GM13977 (cell line): ENCODE measurements around the gene DNAH1.
A peak's percentile ranks its signal among the peaks of the same experiment; 100 is the strongest.
"Not testable (repeated sequence)": the region's sequence is repeated elsewhere in the genome, so short reads cannot be mapped to it uniquely, and the experiment has no call there.

ENCODE experiments used
- DNase-seq: peaks from one replicate; pipeline ENCODE4 v3.0.0; 2012; ENCODE audit warnings: low spot score
- CTCF ChIP-seq: IDR thresholded peaks from 2 replicates; pipeline ENCODE4 v1.5.1; 2012; ENCODE audit warnings: mild to moderate bottlenecking, control low read depth; ENCODE audit not compliant: insufficient read depth; ENCODE audit errors: extremely low read depth, missing control alignments
- in situ Hi-C: fragments of 300-500 bp; cut with MboI; formaldehyde crosslinking; loops from one replicate; pipeline ENCODE4 v1.12.0; 2022; ENCODE audit warnings: low sequenced_read_pairs, low pct_unique_long_range_greater_than_20kb, mixed read lengths, inconsistent platforms; ENCODE audit not compliant: unreplicated experiment

The DNAH1 gene

DNA sequence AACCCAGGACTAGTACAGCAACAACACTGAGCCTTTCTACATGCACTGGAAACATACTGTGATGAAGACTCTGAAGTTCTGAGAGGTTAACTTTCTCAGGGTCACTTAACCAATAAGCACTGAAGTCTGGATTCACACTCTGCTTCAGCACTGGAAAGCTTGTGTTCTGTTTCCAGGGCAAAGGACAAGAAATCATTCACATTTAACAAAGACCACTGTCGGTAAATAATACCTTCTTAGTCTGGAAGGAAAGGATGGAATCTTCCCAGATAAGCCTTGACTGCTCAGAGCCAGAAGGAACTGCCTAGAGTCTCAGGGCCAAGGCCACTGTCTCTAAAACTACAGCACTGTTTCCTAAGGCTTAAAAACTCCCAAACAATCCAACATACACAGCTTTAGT lies 32.8 kb upstream of the DNAH1 start:
- no peak for DNase-seq
- in situ Hi-C loops: no loop called here

DNA sequence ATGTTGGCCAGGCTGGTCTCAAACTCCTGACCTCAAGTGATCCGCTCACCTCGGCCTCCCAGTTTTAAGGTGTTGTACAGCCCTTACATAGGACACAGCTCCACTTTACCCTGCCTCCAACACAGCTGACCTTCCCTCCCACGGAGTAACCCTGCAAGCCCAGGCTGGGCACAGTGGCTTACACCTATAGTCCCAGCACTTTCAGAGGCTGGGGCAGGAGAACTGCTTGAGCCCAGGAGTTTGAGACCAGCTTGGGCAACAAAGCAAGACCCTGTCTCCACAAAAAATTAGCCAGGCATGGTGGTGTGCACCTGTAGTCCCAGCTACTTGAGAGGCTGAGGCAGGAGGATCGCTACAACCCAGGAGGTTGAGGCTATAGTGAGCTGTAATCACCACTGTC lies 32.1 kb upstream of the DNAH1 start:
- DNase-seq, in situ Hi-C loops: not testable (repeated sequence)

More for the DNA sequence above, 32.8 kb upstream of the DNAH1 start:
- TF ChIP-seq CTCF: no peak

DNA sequence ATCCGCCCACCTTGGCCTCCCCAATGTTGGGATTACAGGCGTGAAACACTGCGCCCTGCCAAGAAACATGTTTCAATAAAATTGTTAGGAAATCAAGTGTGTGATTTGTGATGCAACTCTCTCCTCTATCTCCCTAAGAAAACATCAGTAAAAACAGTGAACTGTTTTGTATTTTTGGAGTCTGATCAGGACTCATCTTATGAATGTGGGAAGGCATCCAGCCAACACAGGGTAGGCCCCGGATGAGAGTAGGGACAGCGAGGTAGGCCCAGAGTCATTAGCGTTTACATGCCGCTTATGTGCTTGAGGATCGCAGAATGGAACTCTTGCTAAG lies 29.4 kb upstream of the DNAH1 start:
- TF ChIP-seq CTCF: no peak
- no peak for DNase-seq
- in situ Hi-C loops: no loop called here

GRCh38 chr3:52288674-52289073 lies 27.4 kb upstream of the DNAH1 start:
- no peak for TF ChIP-seq CTCF
- in situ Hi-C loops: no loop called here
- no peak for DNase-seq

- in situ Hi-C loops: no loop called here
- TF ChIP-seq CTCF: no peak
- DNase-seq: no peak
Observed at GRCh38 chr3:52289338-52289746, 26.8 kb upstream of the DNAH1 start.

GRCh38 chr3:52289747-52290595 lies 26.1 kb upstream of the DNAH1 start:
- in situ Hi-C loops: loop anchor here (5.0 kb wide), 1 partner anchor 52 kb away; no protein-coding TSS in a partner anchor
- no peak for TF ChIP-seq CTCF
- no peak for DNase-seq

- peak; percentile 2 for TF ChIP-seq CTCF
- no peak for DNase-seq
- in situ Hi-C loops: loop anchor here (5.0 kb wide), 1 partner anchor 51 kb away; no protein-coding TSS in a partner anchor
Observed at GRCh38 chr3:52290596-52291507, 25.3 kb upstream of the DNAH1 start.
